GM18511 (cell line): ENCODE data around the gene PCSK5.
"Not testable (repeated sequence)": the region's sequence is repeated elsewhere in the genome, so short reads cannot be mapped to it uniquely, and the experiment has no call there.

Source experiments
- ATAC-seq: cut with Tn5 transposase; IDR thresholded peaks from one replicate; pipeline ENCODE4 v1.9.1; 2021; ENCODE audit warnings: mild to moderate bottlenecking, moderate library complexity; ENCODE audit not compliant: unreplicated experiment

The PCSK5 gene

GRCh38 chr9:76044266-76044819 is 153.9 kb downstream of the PCSK5 start:
- ATAC-seq, result no peak

- no peak for ATAC-seq
Observed at GRCh38 chr9:76045221-76045620, 154.7 kb downstream of the PCSK5 start.

GRCh38 chr9:76049341-76049740 is 158.9 kb downstream of the PCSK5 start:
- no peak for ATAC-seq

- no peak for ATAC-seq
Observed at GRCh38 chr9:76067696-76068095, 177.2 kb downstream of the PCSK5 start.

- no peak for ATAC-seq
Observed at GRCh38 chr9:76077537-76077936, 187.1 kb downstream of the PCSK5 start.

- ATAC-seq, result not testable (repeated sequence)
Observed at GRCh38 chr9:76081281-76081680, 190.8 kb downstream of the PCSK5 start.

GRCh38 chr9:76082057-76082456 is 191.6 kb downstream of the PCSK5 start:
- ATAC-seq, result no peak

- ATAC-seq, result no peak
Observed at GRCh38 chr9:76085596-76085995, 195.1 kb downstream of the PCSK5 start.

GRCh38 chr9:76086539-76086938 is 196.1 kb downstream of the PCSK5 start:
- no peak for ATAC-seq

- no peak for ATAC-seq
Observed at GRCh38 chr9:76087976-76088375, 197.5 kb downstream of the PCSK5 start.

GRCh38 chr9:76090330-76090729 is 199.9 kb downstream of the PCSK5 start:
- ATAC-seq, result no peak

GRCh38 chr9:76090909-76091308 is 200.4 kb downstream of the PCSK5 start:
- ATAC-seq, result no peak

GRCh38 chr9:76092572-76092971 is 202.1 kb downstream of the PCSK5 start:
- no peak for ATAC-seq

- no peak for ATAC-seq
Observed at GRCh38 chr9:76095585-76095984, 205.1 kb downstream of the PCSK5 start.

GRCh38 chr9:76099516-76099915 is 209.0 kb downstream of the PCSK5 start:
- no peak for ATAC-seq

- no peak for ATAC-seq
Observed at GRCh38 chr9:76101075-76101474, 210.6 kb downstream of the PCSK5 start.

- no peak for ATAC-seq
Observed at GRCh38 chr9:76101491-76101890, 211.0 kb downstream of the PCSK5 start.

GRCh38 chr9:76101947-76102346 is 211.5 kb downstream of the PCSK5 start:
- ATAC-seq, result no peak

GRCh38 chr9:76103531-76104315 is 213.2 kb downstream of the PCSK5 start:
- ATAC-seq, result no peak

- ATAC-seq, result no peak
Observed at GRCh38 chr9:76107482-76107881, 217.0 kb downstream of the PCSK5 start.

- ATAC-seq, result no peak
Observed at GRCh38 chr9:76109953-76110352, 219.5 kb downstream of the PCSK5 start.

- no peak for ATAC-seq
Observed at GRCh38 chr9:76112151-76112550, 221.7 kb downstream of the PCSK5 start.

GRCh38 chr9:76114144-76114543 is 223.7 kb downstream of the PCSK5 start:
- ATAC-seq, result no peak
